Neural cell (in vitro differentiated cells): ENCODE results near the gene UVRAG. TPM values are rescaled to one million over a fixed set of nuclear protein-coding genes. Genes with fewer than 3 reads are reported as not detected.

Source experiments
- H2AFZ ChIP-seq: fragments of 200-600, 300-800 bp; sonication (generic), shearing (Covaris generic); 2 replicates; pipeline ENCODE4 v1.6.0; 2014; ENCODE audit warnings: low read depth, mild to moderate bottlenecking, antibody characterized with exemption, low read length, moderate library complexity
- H3F3A ChIP-seq: fragments of 200-600 bp; shearing (Covaris generic); 2 replicates; pipeline ENCODE4 v1.6.1; 2016; ENCODE audit warnings: mild to moderate bottlenecking, moderate library complexity, mixed read lengths, antibody characterized with exemption, low read length; ENCODE audit not compliant: insufficient read depth, poor library complexity, severe bottlenecking
- H3K27ac ChIP-seq: fragments of 200-600, 300-800 bp; sonication (generic), shearing (Covaris generic); 2 replicates; pipeline ENCODE4 v1.5.1; 2014; ENCODE audit warnings: mild to moderate bottlenecking, low read length, moderate library complexity
- H3K27me3 ChIP-seq: fragments of 300-800, 200-600 bp; sonication (generic), shearing (Covaris generic); 2 replicates; pipeline ENCODE4 v1.6.0; 2014; ENCODE audit warnings: mild to moderate bottlenecking, low read depth, low read length, moderate library complexity; ENCODE audit not compliant: insufficient read depth
- H3K36me3 ChIP-seq: fragments of 300-800, 200-600 bp; sonication (generic), shearing (Covaris generic); 2 replicates; pipeline ENCODE4 v1.5.1; 2014; ENCODE audit warnings: mild to moderate bottlenecking, antibody characterized with exemption, low read length, moderate library complexity; ENCODE audit not compliant: insufficient read depth
- H3K4me2 ChIP-seq: fragments of 300-800, 200-600 bp; sonication (generic), shearing (Covaris generic); 2 replicates; pipeline ENCODE4 v1.6.0; 2014; ENCODE audit warnings: mild to moderate bottlenecking, low read length
- H3K4me3 ChIP-seq: fragments of 300-800, 200-600 bp; sonication (generic), shearing (Covaris generic); 2 replicates; pipeline ENCODE4 v1.5.1; 2014; ENCODE audit warnings: mild to moderate bottlenecking, low read length, moderate library complexity
- H3K79me2 ChIP-seq: fragments of 200-600 bp; shearing (Covaris generic); replicated peaks from 2 replicates; pipeline ENCODE4 v1.6.0; 2014; ENCODE audit warnings: mild to moderate bottlenecking, low read length, moderate library complexity; ENCODE audit not compliant: insufficient read depth
- H3K9ac ChIP-seq: fragments of 300-800, 200-600 bp; sonication (generic), shearing (Covaris generic); 2 replicates; pipeline ENCODE4 v1.6.1; 2016; ENCODE audit warnings: mild to moderate bottlenecking, low read length, mixed read lengths
- H3K9me2 ChIP-seq: fragments of 200-600 bp; shearing (Covaris generic); 2 replicates; pipeline ENCODE4 v1.6.1; 2016; ENCODE audit warnings: mild to moderate bottlenecking, low read length, mixed read lengths; ENCODE audit not compliant: insufficient read depth
- H3K9me3 ChIP-seq: fragments of 200-600, 300-800 bp; sonication (generic), shearing (Covaris generic); 2 replicates; pipeline ENCODE4 v1.6.1; 2016; ENCODE audit warnings: mild to moderate bottlenecking, mixed run types, low read length, moderate library complexity, mixed read lengths
- H4K20me1 ChIP-seq: fragments of 200-600 bp; shearing (Covaris generic); 2 replicates; pipeline ENCODE4 v1.6.1; 2016; ENCODE audit warnings: mild to moderate bottlenecking, mixed run types; ENCODE audit not compliant: insufficient read depth
- EP300 ChIP-seq: fragments of 450-650 bp; conservative IDR thresholded peaks from 2 replicates; pipeline ENCODE4 v1.6.1; 2014; ENCODE audit warnings: antibody characterized with exemption, mild to moderate bottlenecking, moderate library complexity; ENCODE audit not compliant: poor library complexity, severe bottlenecking
- EZH2 ChIP-seq: fragments of 200-600, 300-800 bp; shearing (Covaris generic), sonication (generic); IDR thresholded peaks from 2 replicates; pipeline ENCODE4 v1.6.1; 2014; ENCODE audit warnings: antibody characterized with exemption, low read length, borderline replicate concordance, mild to moderate bottlenecking; ENCODE audit not compliant: insufficient read depth, poor library complexity, severe bottlenecking
- MXI1 ChIP-seq: fragments of 450-650 bp; conservative IDR thresholded peaks from 2 replicates; pipeline ENCODE4 v1.6.1; 2014; ENCODE audit warnings: antibody characterized with exemption, mild to moderate bottlenecking; ENCODE audit not compliant: poor library complexity, severe bottlenecking
- POLR2AphosphoS5 ChIP-seq: IDR thresholded peaks from 2 replicates; pipeline ENCODE4 v1.6.1; 2012
- RAD21 ChIP-seq: fragments of 450-650 bp; conservative IDR thresholded peaks from 2 replicates; pipeline ENCODE4 v1.6.1; 2014; ENCODE audit warnings: antibody characterized with exemption, mild to moderate bottlenecking, moderate library complexity
- SMC3 ChIP-seq: fragments of 450-650 bp; conservative IDR thresholded peaks from 2 replicates; pipeline ENCODE4 v1.6.1; 2014; ENCODE audit warnings: antibody characterized with exemption, mild to moderate bottlenecking, moderate library complexity; ENCODE audit not compliant: poor library complexity
- TAF1 ChIP-seq: IDR thresholded peaks from 2 replicates; pipeline ENCODE4 v1.6.1; 2012; ENCODE audit warnings: low read depth
- polyA plus RNA-seq: library from polyadenylated mRNA; depleted of rRNA; stranded (reverse); fragments of >200 nt; gene quantifications from 2 replicates; pipeline ENCODE4 v1.2.3, GENCODE V29; 2014
- TF ChIP-seq, protein P1 (sequence below): fragments of 450-650 bp; IDR thresholded peaks from 2 replicates; pipeline ENCODE4 v1.5.1; 2014; ENCODE audit warnings: antibody characterized with exemption, mild to moderate bottlenecking, moderate library complexity; ENCODE audit not compliant: poor library complexity, severe bottlenecking
- TF ChIP-seq, protein P2 (sequence below): IDR thresholded peaks from 2 replicates; pipeline ENCODE4 v1.6.1; 2012; ENCODE audit warnings: borderline replicate concordance

UVRAG gene
- polyA plus RNA-seq, 1 donor from 2014 or later, result 31.6 TPM

DNA sequence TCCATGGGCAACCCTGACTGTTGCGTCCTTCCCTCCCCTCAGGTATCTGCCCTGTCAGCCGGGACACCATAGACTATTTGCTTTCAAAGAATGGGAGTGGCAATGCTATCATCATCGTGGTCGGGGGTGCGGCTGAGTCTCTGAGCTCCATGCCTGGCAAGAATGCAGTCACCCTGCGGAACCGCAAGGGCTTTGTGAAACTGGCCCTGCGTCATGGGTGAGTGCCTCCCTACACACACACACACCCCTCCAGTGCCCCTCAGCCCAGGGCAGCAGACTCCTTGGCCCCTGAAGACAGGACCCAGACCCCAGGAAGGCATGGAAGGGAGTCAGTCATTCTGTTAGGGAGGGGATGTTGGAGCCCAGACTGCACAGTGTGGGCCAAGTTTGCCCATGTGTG lies 17.9 kb upstream of the UVRAG start:
- no peak overlapping the region for H3K9ac ChIP-seq
- H3K9me2 ChIP-seq, result no peaks in the 10 kb centered on the region
- TF ChIP-seq POLR2AphosphoS5, result no peak
- no peak for TF ChIP-seq EZH2
- no peak for TF ChIP-seq RAD21
- TF ChIP-seq, protein P1, sequence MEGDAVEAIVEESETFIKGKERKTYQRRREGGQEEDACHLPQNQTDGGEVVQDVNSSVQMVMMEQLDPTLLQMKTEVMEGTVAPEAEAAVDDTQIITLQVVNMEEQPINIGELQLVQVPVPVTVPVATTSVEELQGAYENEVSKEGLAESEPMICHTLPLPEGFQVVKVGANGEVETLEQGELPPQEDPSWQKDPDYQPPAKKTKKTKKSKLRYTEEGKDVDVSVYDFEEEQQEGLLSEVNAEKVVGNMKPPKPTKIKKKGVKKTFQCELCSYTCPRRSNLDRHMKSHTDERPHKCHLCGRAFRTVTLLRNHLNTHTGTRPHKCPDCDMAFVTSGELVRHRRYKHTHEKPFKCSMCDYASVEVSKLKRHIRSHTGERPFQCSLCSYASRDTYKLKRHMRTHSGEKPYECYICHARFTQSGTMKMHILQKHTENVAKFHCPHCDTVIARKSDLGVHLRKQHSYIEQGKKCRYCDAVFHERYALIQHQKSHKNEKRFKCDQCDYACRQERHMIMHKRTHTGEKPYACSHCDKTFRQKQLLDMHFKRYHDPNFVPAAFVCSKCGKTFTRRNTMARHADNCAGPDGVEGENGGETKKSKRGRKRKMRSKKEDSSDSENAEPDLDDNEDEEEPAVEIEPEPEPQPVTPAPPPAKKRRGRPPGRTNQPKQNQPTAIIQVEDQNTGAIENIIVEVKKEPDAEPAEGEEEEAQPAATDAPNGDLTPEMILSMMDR, result no peak
- no peak for TF ChIP-seq TAF1
- TF ChIP-seq, protein P2, sequence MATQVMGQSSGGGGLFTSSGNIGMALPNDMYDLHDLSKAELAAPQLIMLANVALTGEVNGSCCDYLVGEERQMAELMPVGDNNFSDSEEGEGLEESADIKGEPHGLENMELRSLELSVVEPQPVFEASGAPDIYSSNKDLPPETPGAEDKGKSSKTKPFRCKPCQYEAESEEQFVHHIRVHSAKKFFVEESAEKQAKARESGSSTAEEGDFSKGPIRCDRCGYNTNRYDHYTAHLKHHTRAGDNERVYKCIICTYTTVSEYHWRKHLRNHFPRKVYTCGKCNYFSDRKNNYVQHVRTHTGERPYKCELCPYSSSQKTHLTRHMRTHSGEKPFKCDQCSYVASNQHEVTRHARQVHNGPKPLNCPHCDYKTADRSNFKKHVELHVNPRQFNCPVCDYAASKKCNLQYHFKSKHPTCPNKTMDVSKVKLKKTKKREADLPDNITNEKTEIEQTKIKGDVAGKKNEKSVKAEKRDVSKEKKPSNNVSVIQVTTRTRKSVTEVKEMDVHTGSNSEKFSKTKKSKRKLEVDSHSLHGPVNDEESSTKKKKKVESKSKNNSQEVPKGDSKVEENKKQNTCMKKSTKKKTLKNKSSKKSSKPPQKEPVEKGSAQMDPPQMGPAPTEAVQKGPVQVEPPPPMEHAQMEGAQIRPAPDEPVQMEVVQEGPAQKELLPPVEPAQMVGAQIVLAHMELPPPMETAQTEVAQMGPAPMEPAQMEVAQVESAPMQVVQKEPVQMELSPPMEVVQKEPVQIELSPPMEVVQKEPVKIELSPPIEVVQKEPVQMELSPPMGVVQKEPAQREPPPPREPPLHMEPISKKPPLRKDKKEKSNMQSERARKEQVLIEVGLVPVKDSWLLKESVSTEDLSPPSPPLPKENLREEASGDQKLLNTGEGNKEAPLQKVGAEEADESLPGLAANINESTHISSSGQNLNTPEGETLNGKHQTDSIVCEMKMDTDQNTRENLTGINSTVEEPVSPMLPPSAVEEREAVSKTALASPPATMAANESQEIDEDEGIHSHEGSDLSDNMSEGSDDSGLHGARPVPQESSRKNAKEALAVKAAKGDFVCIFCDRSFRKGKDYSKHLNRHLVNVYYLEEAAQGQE, result no peak
- no peak for TF ChIP-seq EP300
- TF ChIP-seq MXI1, result no peak
- no peak for TF ChIP-seq SMC3
- H3K4me2 ChIP-seq, result no peak overlapping the region
- no peaks in the 10 kb centered on the region for H4K20me1 ChIP-seq
- H3F3A ChIP-seq, result no peaks in the 10 kb centered on the region
- H3K9me3 ChIP-seq, result no peaks in the 10 kb centered on the region
- H3K27ac ChIP-seq, result no peak overlapping the region
- no peaks in the 10 kb centered on the region for H3K27me3 ChIP-seq
- no peaks in the 10 kb centered on the region for H3K79me2 ChIP-seq
- H3K36me3 ChIP-seq, result no peaks in the 10 kb centered on the region
- no peak overlapping the region for H3K4me3 ChIP-seq
- H2AFZ ChIP-seq, result no peak overlapping the region

- Histone ChIP-seq H3K36me3 (no peaks in the 10 kb centered on the region), H3K27me3 (no peaks in the 10 kb centered on the region), H3K4me3 (no peak overlapping the region), H3K9me2 (no peaks in the 10 kb centered on the region), H3K27ac (no peak overlapping the region), H4K20me1 (no peaks in the 10 kb centered on the region), H3K4me2 (no peak overlapping the region), H3K9ac (no peak overlapping the region), H3F3A (no peaks in the 10 kb centered on the region), H3K9me3 (no peaks in the 10 kb centered on the region), H3K79me2 (no peaks in the 10 kb centered on the region), H2AFZ (no peak overlapping the region)
- TF ChIP-seq, protein P2, result no peak
- TF ChIP-seq MXI1, result no peak
- no peak for TF ChIP-seq RAD21
- TF ChIP-seq, protein P1, result no peak
- TF ChIP-seq TAF1, result no peak
- no peak for TF ChIP-seq EP300
- no peak for TF ChIP-seq SMC3
- TF ChIP-seq POLR2AphosphoS5, result no peak
- TF ChIP-seq EZH2, result no peak
Observed at GRCh38 chr11:75797792-75798191, 17.2 kb upstream of the UVRAG start.
